ENCODE data around the gene FAHD2A.
"Not testable (repeated sequence)": the region's sequence is repeated elsewhere in the genome, so short reads cannot be mapped to it uniquely, and the experiment has no call there.

FAHD2A gene

GRCh38 chr2:95374451-95374920, 28.0 kb upstream of the FAHD2A start:
- TF ChIP-seq, protein P1, sequence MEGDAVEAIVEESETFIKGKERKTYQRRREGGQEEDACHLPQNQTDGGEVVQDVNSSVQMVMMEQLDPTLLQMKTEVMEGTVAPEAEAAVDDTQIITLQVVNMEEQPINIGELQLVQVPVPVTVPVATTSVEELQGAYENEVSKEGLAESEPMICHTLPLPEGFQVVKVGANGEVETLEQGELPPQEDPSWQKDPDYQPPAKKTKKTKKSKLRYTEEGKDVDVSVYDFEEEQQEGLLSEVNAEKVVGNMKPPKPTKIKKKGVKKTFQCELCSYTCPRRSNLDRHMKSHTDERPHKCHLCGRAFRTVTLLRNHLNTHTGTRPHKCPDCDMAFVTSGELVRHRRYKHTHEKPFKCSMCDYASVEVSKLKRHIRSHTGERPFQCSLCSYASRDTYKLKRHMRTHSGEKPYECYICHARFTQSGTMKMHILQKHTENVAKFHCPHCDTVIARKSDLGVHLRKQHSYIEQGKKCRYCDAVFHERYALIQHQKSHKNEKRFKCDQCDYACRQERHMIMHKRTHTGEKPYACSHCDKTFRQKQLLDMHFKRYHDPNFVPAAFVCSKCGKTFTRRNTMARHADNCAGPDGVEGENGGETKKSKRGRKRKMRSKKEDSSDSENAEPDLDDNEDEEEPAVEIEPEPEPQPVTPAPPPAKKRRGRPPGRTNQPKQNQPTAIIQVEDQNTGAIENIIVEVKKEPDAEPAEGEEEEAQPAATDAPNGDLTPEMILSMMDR (IDR thresholded peaks at IDR 0.05) = no peak
- Histone ChIP-seq H3K4me3 (ENCODE audit: low read depth in 1 of 2, low read length in 1 of 2) (no peak overlapping the region), H3K27me3 (peaks cover 9% of the 10 kb centered on the region), H3K36me3 (no peaks in the 10 kb centered on the region), H3K4me1 (ENCODE audit: control insufficient read depth in 1 of 2, insufficient read depth in 1 of 2, low read depth in 1 of 2, low read length in 1 of 2) (no peaks in the 10 kb centered on the region), H3K27ac (no peak overlapping the region), H3K9me3 (no peaks in the 10 kb centered on the region)

DNA sequence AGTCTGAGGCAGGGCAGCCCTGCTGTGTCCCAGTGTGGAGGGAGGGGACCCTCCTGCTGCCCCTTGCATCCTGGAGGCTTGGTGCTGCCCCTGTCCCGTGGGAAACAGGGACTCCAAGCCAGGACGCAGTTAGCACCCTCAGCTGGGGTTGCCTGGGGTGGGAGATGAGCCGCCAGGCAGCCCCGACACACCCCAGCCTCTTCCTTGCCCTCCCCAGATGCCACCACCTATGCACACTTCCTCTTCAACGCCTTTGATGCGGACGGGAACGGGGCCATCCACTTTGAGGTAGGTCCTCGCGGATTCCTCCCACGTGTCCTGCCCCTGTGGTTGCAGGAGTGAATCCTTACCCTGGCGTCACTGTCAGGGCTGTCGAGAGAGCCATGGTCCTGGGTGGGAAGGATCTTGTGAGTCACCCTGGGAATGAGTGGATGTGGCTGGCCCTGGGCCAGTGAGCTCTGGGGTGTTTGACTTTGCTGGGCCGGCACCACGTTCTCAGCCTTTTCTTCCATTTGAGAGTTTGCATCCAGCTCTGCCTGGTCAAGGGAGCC, 27.5 kb upstream of the FAHD2A start:
- Histone ChIP-seq H3K36me3 (no peaks in the 10 kb centered on the region), H3K9me3 (no peaks in the 10 kb centered on the region), H3K27ac (no peak overlapping the region), H3K4me1 (ENCODE audit: control insufficient read depth in 1 of 2, insufficient read depth in 1 of 2, low read depth in 1 of 2, low read length in 1 of 2) (no peaks in the 10 kb centered on the region), H3K4me3 (ENCODE audit: low read depth in 1 of 2, low read length in 1 of 2) (no peak overlapping the region), H3K27me3 (peaks cover 6% of the 10 kb centered on the region)
- TF ChIP-seq, protein P1 (IDR thresholded peaks at IDR 0.05) = no peak

- H3K27me3 ChIP-seq = peaks cover under 1% of the 10 kb centered on the region
- H3K4me1 ChIP-seq (ENCODE audit: control insufficient read depth in 1 of 2, insufficient read depth in 1 of 2, low read depth in 1 of 2, low read length in 1 of 2) = no peaks in the 10 kb centered on the region
- H3K4me3 ChIP-seq (ENCODE audit: low read depth in 1 of 2, low read length in 1 of 2) = no peak overlapping the region
- TF ChIP-seq, protein P1 (IDR thresholded peaks at IDR 0.05) = no peak
- H3K9me3 ChIP-seq = no peaks in the 10 kb centered on the region
- H3K27ac ChIP-seq = no peak overlapping the region
- no peaks in the 10 kb centered on the region for H3K36me3 ChIP-seq
Measured at GRCh38 chr2:95375532-95376150, 26.9 kb upstream of the FAHD2A start.

GRCh38 chr2:95376311-95377215, 25.9 kb upstream of the FAHD2A start:
- H3K27ac ChIP-seq = no peak overlapping the region
- H3K36me3 ChIP-seq = no peaks in the 10 kb centered on the region
- no peaks in the 10 kb centered on the region for H3K9me3 ChIP-seq
- no peaks in the 10 kb centered on the region for H3K27me3 ChIP-seq
- no peak overlapping the region for H3K4me3 ChIP-seq (ENCODE audit: low read depth in 1 of 2, low read length in 1 of 2)
- TF ChIP-seq, protein P1 (IDR thresholded peaks at IDR 0.05) = no peak
- no peaks in the 10 kb centered on the region for H3K4me1 ChIP-seq (ENCODE audit: control insufficient read depth in 1 of 2, insufficient read depth in 1 of 2, low read depth in 1 of 2, low read length in 1 of 2)

DNA sequence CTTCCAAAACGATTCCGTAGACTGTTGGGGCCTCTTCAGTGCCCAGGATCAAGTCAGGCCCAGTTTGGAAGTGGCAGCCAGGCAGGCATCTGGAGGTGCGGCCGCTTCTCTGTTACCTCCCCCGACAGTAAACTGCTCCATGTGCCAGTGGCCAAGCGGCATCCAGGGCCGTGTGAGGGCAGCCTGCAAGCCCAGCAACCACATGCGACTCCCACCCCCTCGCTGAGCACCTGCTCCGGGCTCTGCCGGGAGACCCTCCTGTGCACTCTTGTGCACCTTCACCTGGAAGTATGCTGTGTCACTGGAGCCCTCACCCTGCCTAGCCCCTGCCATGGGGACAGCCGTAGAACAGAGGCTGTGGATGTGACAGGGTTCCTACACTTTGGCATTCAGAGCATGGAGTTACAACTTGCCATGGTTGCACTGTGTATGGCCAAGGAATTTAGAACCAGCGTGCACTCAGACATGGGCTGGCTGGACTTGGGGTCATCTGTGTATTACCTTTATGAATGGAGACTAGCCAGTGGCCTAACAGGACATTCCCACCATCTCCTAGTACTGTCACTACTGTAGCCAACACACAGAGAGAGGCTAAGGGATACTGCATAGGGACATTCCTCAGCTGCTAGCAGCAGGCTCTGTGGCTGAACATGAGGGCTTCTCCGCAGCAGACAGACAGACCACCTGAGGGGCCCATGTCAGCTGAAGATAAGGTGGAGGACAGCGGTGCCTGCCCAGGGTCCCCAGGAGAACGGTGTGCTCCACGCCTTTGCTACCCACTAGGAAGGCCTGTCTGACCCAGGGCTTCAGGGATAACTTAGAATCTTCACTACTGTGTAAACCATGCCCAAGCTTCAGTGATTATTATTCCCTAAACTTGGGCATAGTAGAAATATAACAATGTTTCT, 25.0 kb upstream of the FAHD2A start:
- TF ChIP-seq, protein P1 (IDR thresholded peaks at IDR 0.05) = no peak

DNA sequence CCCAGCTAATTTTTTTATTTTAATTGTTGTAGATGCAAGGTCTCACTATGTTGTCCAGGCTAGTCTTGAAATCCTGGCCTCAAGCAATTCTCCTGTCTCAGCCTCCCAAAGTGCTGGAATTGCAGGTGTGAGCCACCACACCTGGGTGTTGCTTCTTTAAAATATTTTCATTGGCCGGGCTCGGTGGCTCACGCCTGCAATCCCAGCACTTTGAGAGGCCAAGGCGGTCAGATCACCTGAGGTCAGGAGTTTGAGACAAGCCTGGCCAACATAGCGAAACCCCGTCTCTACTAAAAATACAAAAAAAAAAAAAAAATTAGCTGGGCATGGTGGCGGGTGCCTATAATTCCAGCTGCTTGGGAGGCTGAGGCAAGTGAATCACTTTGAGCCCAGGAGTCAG, 24.2 kb upstream of the FAHD2A start:
- not testable (repeated sequence) for H3K27me3 ChIP-seq

More for the DNA sequence above, 25.0 kb upstream of the FAHD2A start:
- H3K36me3 ChIP-seq = no peaks in the 10 kb centered on the region
- H3K27ac ChIP-seq = no peak overlapping the region
- no peaks in the 10 kb centered on the region for H3K4me1 ChIP-seq (ENCODE audit: control insufficient read depth in 1 of 2, insufficient read depth in 1 of 2, low read depth in 1 of 2, low read length in 1 of 2)
- no peaks in the 10 kb centered on the region for H3K9me3 ChIP-seq
- no peaks in the 10 kb centered on the region for H3K27me3 ChIP-seq
- no peak overlapping the region for H3K4me3 ChIP-seq (ENCODE audit: low read depth in 1 of 2, low read length in 1 of 2)

More for the DNA sequence above, 24.2 kb upstream of the FAHD2A start:
- H3K9me3 ChIP-seq; H3K36me3 ChIP-seq; H3K4me1 ChIP-seq (ENCODE audit: control insufficient read depth in 1 of 2, insufficient read depth in 1 of 2, low read depth in 1 of 2, low read length in 1 of 2); H3K4me3 ChIP-seq (ENCODE audit: low read depth in 1 of 2, low read length in 1 of 2); H3K27ac ChIP-seq: not testable (repeated sequence)

Data from neutrophil (primary cell).